Colonic mucosa (tissue), 4 donors: ENCODE measurements around the gene RHOT2. TPM values are rescaled to one million over a fixed set of nuclear protein-coding genes. Genes with fewer than 3 reads are reported as not detected.
"Not testable (repeated sequence)": the region's sequence is repeated elsewhere in the genome, so short reads cannot be mapped to it uniquely, and the experiment has no call there.

Experiments used
- DNase-seq: peaks from one replicate; pipeline ENCODE4 v3.0.0-alpha.2; 2020
- H3K27ac ChIP-seq: fragments of 200-600 bp; one replicate; pipeline ENCODE4 v1.8.0; 2021
- H3K27me3 ChIP-seq: fragments of 200-600 bp; one replicate; pipeline ENCODE4 v1.8.0; 2021
- H3K36me3 ChIP-seq: fragments of 200-600 bp; one replicate; pipeline ENCODE4 v1.8.0; 2021
- H3K4me1 ChIP-seq: fragments of 200-600 bp; one replicate; pipeline ENCODE4 v1.8.0; 2021; ENCODE audit warnings: mild to moderate bottlenecking
- H3K4me3 ChIP-seq: fragments of 200-600 bp; one replicate; pipeline ENCODE4 v1.8.0; 2021
- H3K9ac ChIP-seq, 2 donors: one replicate each; pipeline ENCODE4 v1.7.0; 2013; ENCODE audit warnings: control low read depth in 2 of 2, low read depth in 2 of 2, low read length in 2 of 2
- H3K9me3 ChIP-seq: fragments of 200-600 bp; one replicate; pipeline ENCODE4 v1.8.0; 2021
- intact Hi-C: fragments of 100-400 bp; cut with DNase I; formaldehyde crosslinking; loops from one replicate; pipeline ENCODE4 v1.14.1; 2022
- total RNA-seq, 2 donors: library from RNA; stranded (reverse); fragmentation: NEBNext Ultra II Directional in 1 of 2; extraction: Animal tissue kit (Norgen Biotek cat#: 25700) in 1 of 2; gene quantifications; one replicate each; pipeline ENCODE4 v1.2.1, GENCODE V29; 2021
- TF ChIP-seq, protein P1 (sequence below): fragments of 200-600 bp; IDR thresholded peaks from one replicate; pipeline ENCODE4 v1.8.0; 2022; ENCODE audit warnings: antibody characterized with exemption, mild to moderate bottlenecking
- donor health status: healthy.
- donor health status: DM: no; HTN: no; CAD: no.
- donor health status: DM: no; HTN: no; CAD: no.

RHOT2 gene
- total RNA-seq, 2 donors from 2014 or later: 112 to 182 TPM

DNA sequence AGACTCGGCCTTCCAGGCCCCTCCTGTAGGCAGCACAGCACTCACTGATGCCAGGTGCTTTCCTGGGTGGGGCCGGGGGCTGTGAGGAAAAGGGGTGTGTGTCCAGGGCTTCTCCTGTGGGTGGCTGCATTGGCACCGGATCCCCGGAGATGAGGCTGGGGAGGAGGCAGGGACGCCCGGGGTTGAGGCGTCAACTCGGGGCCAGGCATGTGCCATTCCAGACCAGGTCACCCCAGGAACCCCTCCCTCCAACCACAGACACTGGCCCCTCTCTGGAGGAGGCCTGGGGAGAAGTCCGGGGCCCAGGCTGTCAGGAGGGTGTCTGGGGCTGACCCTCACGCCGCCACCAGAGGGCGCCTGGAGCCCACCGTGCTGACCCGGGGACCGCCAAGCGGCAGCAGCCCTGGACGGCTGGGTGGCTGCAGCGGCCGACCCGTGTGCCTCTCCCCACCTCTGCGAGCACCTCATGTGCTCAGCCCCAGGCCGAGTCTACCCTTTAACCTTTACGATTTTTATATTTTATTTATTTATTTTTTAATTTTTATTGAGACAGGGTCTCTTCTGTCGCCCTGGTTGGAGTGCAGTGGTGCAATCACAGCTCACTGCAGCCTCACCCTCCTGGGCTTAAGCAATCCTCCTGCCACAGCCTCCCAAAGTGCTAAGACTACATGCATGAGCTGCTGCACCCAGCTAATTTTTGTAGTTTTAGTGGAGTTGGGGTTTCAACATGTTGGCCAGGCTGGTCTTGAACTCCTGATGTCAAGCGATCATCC is 43.8 kb downstream of the RHOT2 start:
- H3K36me3 ChIP-seq: no peaks in the 10 kb centered on the region

GRCh38 chr16:712740-713250 is 44.9 kb downstream of the RHOT2 start:
- intact Hi-C loops: loop anchor here (2.0 to 5.0 kb wide), 2 partner anchors 74 to 345 kb away; no protein-coding TSS in a partner anchor
- peaks cover 12% of the 10 kb centered on the region for H3K4me1 ChIP-seq
- H3K27me3 ChIP-seq: peaks cover 23% of the 10 kb centered on the region
- TF ChIP-seq, protein P1, sequence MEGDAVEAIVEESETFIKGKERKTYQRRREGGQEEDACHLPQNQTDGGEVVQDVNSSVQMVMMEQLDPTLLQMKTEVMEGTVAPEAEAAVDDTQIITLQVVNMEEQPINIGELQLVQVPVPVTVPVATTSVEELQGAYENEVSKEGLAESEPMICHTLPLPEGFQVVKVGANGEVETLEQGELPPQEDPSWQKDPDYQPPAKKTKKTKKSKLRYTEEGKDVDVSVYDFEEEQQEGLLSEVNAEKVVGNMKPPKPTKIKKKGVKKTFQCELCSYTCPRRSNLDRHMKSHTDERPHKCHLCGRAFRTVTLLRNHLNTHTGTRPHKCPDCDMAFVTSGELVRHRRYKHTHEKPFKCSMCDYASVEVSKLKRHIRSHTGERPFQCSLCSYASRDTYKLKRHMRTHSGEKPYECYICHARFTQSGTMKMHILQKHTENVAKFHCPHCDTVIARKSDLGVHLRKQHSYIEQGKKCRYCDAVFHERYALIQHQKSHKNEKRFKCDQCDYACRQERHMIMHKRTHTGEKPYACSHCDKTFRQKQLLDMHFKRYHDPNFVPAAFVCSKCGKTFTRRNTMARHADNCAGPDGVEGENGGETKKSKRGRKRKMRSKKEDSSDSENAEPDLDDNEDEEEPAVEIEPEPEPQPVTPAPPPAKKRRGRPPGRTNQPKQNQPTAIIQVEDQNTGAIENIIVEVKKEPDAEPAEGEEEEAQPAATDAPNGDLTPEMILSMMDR: peak; percentile 14
- not testable (repeated sequence) for H3K9ac ChIP-seq, H3K9me3 ChIP-seq, H3K4me3 ChIP-seq, H3K27ac ChIP-seq, H3K36me3 ChIP-seq
- DNase-seq: peak; percentile 55

More for the DNA sequence above, 43.8 kb downstream of the RHOT2 start:
- Histone ChIP-seq H3K4me1 (peaks cover 12% of the 10 kb centered on the region), H3K4me3 (no peak overlapping the region), H3K27ac (no peak overlapping the region), H3K9ac (no peak overlapping the region), H3K9me3 (no peaks in the 10 kb centered on the region), H3K27me3 (peaks cover 29% of the 10 kb centered on the region)
- TF ChIP-seq, protein P1: peak; percentile 99
- DNase-seq: peak; percentile 79
- intact Hi-C loops: loop anchor here (2.0 to 5.0 kb wide), 2 partner anchors 75 to 346 kb away; no protein-coding TSS in a partner anchor

DNA sequence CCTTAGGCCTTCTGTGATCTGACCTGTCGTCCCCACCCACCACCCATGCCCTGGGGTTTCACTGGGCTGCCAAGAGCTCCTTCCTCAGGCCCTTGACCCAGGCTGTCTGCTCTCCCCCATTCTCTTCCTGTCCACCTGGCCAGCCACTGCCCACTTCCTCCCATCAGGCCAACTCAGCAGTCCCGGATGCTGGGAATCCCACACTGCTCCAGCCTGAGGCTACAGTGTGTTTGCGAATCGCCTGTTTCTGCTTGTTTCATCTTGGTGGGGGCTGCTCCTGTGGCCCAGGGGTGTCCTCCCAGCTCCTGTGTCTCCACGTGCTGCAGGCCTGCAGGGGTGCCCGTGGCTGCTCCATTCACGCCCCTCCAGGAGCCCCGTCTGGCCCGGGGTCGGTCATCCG is 46.1 kb downstream of the RHOT2 start:
- intact Hi-C loops: loop anchor here (5.0 kb wide), 1 partner anchor 343 kb away; no protein-coding TSS in a partner anchor
- H3K4me3 ChIP-seq: no peak overlapping the region
- peaks cover 20% of the 10 kb centered on the region for H3K27me3 ChIP-seq
- no peaks in the 10 kb centered on the region for H3K36me3 ChIP-seq
- H3K4me1 ChIP-seq: peaks cover 21% of the 10 kb centered on the region
- H3K27ac ChIP-seq: no peak overlapping the region
- H3K9me3 ChIP-seq: no peaks in the 10 kb centered on the region
- TF ChIP-seq, protein P1: no peak
- peak overlapping the region in 1 of 2 donors; percentile 16 for H3K9ac ChIP-seq
- no peak for DNase-seq

DNA sequence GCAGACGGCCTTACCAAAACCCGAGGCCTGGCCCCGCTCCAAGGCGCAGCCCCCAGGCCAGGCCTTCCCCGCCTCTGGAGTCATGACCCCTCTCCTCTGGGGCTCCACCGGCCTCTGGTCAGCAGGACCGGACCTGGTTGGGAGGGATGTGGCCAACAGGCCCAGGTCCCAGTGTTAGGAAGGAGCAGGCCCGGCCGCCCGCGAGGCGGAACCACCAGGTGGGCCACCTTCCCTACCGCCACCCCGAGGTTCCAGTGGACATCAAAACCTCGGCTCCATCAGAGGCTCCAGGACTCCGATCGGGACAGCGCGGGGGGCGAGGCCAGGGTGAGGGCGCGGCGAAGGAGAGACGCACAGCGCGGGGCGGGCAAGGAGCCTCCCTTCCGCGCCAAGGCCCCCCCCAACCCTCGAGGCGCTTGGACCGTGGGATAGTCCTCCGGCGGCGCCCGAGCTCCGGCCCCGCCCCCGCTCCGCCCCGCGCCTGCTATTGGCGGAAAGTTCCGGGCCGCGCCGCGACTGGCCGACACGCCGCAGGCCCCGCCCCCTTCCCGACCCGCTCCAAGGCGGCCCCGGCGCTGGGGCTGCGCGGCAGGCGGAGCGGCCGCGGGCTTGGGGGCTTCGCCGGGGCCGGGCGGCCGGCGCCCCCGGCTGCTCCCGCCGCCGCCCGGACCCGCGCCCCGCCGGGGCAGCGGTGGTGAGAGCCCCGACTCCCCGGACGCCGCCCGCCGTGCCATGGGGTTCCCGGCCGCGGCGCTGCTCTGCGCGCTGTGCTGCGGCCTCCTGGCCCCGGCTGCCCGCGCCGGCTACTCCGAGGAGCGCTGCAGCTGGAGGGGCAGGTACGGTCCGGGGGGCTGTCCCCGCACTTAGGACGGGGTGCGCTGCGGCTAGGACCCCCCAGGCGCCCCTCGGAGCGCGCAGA is 46.9 kb downstream of the RHOT2 start, which contains the start of gene METRN:
Gene METRN (plus strand): TSS at position 561 of the 919 bp plus-strand sequence. CDS start 172 bp downstream, at position 733.
- TF ChIP-seq, protein P1: no peak
- H3K27me3 ChIP-seq: peaks cover 17% of the 10 kb centered on the region
- peak; percentile 92 for DNase-seq
- H3K36me3 ChIP-seq: no peaks in the 10 kb centered on the region
- H3K27ac ChIP-seq: no peak within 1 kb of the TSS
- intact Hi-C loops: loop anchor here (5.0 kb wide), 1 partner anchor 342 kb away; no protein-coding TSS in a partner anchor
- H3K4me3 ChIP-seq: peak within 1 kb of the TSS; percentile 70
- peak within 1 kb of the TSS; percentile 19 to 51 for H3K9ac ChIP-seq
- no peaks in the 10 kb centered on the region for H3K9me3 ChIP-seq
- H3K4me1 ChIP-seq: peaks cover 26% of the 10 kb centered on the region
